GM18909 (cell line): ENCODE results near the gene WSB1.
"Not testable (repeated sequence)": the region's sequence is repeated elsewhere in the genome, so short reads cannot be mapped to it uniquely, and the experiment has no call there.

Source experiments
- ATAC-seq: cut with Tn5 transposase; IDR thresholded peaks from one replicate; pipeline ENCODE4 v1.9.1; 2021; ENCODE audit warnings: mild to moderate bottlenecking; ENCODE audit not compliant: unreplicated experiment, poor library complexity

The WSB1 gene

DNA sequence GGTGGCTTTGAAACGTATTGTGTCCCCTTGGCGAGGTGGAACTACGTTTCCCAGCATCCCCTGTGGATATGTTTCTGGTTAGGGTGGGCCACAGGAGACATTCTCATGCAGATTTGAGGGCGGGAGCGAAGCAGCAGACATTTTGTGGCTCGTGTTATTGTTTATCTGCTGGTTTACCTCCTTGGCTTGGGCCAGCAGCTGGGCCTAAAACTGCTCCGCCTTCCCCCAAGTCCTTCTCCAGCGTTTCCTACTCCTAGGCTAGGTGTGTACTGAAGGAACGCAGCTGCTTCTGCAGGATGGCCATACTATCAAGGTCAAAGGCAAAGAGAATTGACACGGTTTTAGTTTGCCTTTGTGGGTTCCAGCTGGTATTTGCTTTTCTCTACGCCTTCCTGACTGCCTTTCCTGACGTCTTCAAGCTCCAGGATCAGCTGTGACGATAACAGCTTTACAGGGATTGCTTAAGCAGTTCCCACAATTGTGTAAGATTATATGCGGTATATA is 17.2 kb upstream of the WSB1 start:
- ATAC-seq = no peak

- ATAC-seq = not testable (repeated sequence)
Observed at GRCh38 chr17:27279132-27279531, 14.8 kb upstream of the WSB1 start.

- ATAC-seq = no peak
Observed at GRCh38 chr17:27280527-27280926, 13.4 kb upstream of the WSB1 start.

GRCh38 chr17:27281438-27281837 is 12.5 kb upstream of the WSB1 start:
- ATAC-seq = no peak

DNA sequence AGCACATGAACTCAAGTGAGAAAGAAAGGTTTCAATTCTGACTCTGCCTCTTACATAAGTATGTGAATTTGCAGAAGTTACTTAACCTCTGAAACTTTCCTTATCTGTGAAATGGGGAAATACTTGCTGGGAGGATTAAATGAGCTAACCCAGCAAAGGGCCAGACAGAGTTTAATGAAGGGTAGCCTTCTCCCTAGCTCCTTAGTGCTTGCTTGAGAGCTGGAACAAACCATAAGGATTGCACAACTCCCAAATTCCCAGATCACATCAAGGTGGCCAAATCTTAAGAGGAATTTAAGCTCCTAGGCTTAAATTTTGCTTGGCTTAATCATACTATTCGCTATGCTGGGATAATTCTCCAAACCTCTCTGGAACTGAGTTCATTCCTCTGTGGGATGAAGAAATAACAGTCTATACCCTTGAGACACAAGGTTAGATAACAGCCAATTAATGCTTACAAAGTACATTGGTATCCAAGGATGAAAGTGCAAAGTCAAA is 11.8 kb upstream of the WSB1 start:
- ATAC-seq = no peak

- no peak for ATAC-seq
Observed at GRCh38 chr17:27283060-27283459, 10.9 kb upstream of the WSB1 start.

- ATAC-seq = no peak
Observed at GRCh38 chr17:27283751-27284150, 10.2 kb upstream of the WSB1 start.

DNA sequence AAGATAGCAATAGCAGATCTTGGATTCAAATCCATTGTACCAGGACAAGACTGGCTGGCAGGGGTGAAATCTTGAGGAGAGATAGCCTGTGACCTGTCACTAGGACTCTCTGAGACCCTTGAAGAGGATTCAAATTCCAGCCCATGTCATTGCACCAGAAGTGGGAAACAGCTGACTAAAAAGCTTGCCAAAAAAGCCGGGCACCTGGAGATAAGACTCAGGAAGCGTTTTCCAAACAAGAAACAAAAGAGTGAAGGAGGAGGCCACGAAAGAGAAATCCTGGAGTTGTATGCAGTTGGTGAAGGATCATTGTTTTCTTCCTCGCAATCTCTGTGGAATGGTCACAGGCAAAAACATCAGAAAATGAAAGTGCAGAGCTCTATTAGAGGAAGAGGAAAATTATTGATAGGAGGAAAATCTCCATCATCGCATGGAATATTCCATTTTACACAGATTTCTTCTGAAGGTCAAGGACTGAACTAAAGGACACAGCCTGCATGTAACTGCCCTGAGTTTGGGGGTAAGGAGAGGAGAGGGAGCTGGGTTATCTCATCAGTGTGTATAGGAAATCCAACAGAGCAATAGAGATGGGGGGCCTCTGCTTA is 9.0 kb upstream of the WSB1 start:
- no peak for ATAC-seq

- no peak for ATAC-seq
Observed at GRCh38 chr17:27285516-27285915, 8.4 kb upstream of the WSB1 start.

GRCh38 chr17:27288183-27288582 is 5.7 kb upstream of the WSB1 start:
- ATAC-seq = no peak

GRCh38 chr17:27289856-27290255 is 4.1 kb upstream of the WSB1 start:
- no peak for ATAC-seq

- no peak for ATAC-seq
Observed at GRCh38 chr17:27290916-27291598, 2.9 kb upstream of the WSB1 start.

GRCh38 chr17:27293359-27293897 is 486 bp upstream of the WSB1 start:
- no peak for ATAC-seq

DNA sequence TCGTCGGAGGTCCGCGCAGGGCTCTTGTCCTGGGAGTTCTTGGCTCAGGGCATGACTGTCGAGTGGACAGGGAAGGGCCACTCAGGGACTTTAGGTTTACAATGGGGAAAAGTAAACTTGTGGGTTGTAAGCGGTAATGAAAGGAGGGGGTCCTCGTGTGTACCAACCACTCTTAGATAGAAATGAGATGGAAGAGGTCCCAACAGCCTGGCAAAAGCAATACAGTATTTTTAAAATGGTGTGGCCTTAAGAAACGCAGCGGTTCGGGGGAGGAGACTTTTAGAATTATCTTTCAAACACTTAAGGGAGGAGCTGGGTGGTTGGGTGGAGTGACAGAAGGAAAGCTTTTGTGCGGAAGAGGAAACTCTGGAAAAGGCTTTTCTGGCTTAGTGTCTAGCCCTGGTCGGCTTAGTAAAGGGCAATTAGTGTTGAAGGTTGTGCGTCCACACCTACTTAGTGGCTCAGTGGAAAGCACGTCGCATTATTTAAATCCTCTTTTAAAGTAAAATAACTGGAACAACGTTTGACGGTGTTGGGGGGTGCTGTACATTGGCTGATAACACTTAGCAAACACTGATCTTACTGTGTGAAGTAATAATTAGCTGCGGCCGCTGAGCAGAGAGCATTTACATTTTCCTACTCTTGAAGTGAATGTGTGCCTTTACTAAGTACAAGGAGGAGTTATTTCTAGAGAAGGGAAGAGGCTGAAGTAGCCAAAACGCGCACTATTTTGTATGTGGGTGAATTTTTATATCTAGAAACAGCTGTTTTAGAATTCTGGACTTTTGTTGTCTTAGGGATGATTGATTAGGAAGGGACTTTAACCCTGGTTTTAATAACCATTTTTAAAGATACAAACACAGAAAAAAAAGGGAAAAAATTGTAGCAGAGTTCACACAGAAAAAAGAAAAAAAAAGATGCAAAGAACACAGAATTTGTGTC is 1.0 kb downstream of the WSB1 start:
- peak; percentile 46 for ATAC-seq

DNA sequence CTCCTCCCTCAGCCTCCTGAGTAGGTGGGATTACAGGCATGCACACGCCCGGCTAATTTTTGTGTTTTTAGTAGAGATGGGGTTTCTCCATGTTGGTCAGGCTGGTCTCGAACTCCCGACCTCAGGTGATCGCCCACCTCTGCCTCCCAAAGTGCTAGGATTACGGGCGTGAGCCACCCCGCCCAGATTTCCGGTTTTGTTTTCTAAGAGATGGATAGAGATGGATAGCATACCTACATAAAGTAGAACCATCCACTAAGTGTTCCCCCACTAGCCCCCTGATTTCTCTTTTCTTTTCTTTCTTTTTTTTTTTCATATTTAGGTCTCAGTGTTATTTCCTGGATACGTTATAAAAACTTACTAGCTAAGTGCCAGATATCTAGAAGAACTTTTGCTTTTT is 2.0 kb downstream of the WSB1 start:
- no peak for ATAC-seq

GRCh38 chr17:27296428-27296979 is 2.6 kb downstream of the WSB1 start:
- no peak for ATAC-seq

DNA sequence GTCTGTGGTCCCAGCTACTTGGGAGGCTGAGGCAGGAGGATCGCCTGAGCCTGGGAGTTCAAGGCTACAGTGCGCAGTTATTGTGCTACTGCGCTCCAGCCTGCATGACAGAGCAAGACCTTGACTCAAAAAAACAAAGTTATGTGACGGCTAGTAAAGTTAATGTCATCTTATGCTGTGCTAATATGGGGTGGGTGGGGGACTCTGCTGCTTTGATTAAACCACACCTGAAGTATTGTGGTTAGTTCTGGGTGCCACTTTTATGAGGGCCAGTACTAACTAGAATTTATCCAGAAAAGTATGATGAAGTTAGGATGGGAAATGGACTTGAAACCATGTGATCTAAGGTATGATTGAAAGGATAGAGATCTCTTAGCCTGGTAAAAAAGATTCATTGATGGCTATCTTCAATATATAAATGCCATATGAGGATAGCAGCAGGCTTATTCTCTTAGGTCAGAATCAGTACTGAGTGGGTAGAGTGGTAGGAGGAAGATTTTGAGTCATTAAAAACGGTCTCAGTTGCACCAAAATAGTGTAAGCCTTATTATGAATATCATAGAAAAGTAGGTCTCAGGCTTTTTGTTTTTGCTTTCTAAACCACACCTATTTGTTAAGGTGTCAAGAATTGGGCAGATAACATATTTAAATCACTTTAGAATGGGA is 5.6 kb downstream of the WSB1 start:
- no peak for ATAC-seq

- ATAC-seq = no peak
Observed at GRCh38 chr17:27303734-27304133, 9.8 kb downstream of the WSB1 start.

DNA sequence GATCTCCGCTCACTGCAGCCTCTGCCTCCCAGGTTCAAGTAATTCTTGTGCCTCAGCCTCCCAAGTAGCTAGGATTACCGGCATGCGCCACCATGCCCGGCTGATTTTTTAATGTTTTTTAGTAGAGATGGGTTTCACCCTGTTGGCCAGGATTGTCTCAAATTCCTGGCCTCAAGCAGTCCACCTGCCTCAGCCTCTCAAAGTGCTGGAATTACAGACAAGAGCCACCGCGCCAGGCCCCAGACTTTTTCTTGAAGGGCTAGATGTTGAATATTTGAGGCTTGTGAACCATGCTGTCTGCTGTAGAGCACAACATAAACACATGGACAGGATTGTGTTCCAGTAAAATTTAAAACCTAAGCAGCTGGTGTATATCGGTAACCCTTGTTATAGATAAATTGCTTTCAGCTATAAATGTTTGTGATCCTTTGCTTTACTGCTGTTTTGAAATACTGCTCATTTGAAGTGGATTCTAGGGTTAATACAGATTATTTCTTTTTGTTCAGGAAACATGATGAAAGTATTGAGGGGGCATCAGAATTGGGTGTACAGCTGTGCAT is 12.4 kb downstream of the WSB1 start:
- no peak for ATAC-seq
